GM12892 (cell line): ENCODE measurements around the gene NVL.

ENCODE experiments used
- DNase-seq: peaks from one replicate; pipeline ENCODE4 v3.0.0; 2011; ENCODE audit not compliant: insufficient read length
- FAIRE-seq: peaks from 2 replicates; lab custom pipeline; 2011; peaks lifted over from hg19 to GRCh38; lab: Jason Lieb, UNC
- POLR2A ChIP-seq: IDR thresholded peaks from 2 replicates; pipeline ENCODE4 v1.6.1; 2011; ENCODE audit warnings: low read depth, low read length, control low read depth
- POLR2AphosphoS5 ChIP-seq: IDR thresholded peaks from 2 replicates; pipeline ENCODE4 v1.6.1; 2011; ENCODE audit warnings: low read depth, low read length, control low read depth
- TAF1 ChIP-seq: IDR thresholded peaks from 2 replicates; pipeline ENCODE4 v1.6.1; 2011; ENCODE audit warnings: low read depth, mild to moderate bottlenecking, control low read depth, low read length, borderline replicate concordance

NVL gene

GRCh38 chr1:224196813-224197600 lies 133.0 kb downstream of the NVL start:
- no peak for TF ChIP-seq POLR2A
- TF ChIP-seq POLR2AphosphoS5 = no peak
- no peak for TF ChIP-seq TAF1
- DNase-seq = no peak
- FAIRE-seq = no peak

- FAIRE-seq (no peak), DNase-seq (no peak)
- TF ChIP-seq POLR2A (0 out of 2 replicates have a peak, but pooled peaks have one; percentile 16), TAF1 (no peak), POLR2AphosphoS5 (no peak)
Measured at GRCh38 chr1:224193319-224193966, 136.5 kb downstream of the NVL start.

GRCh38 chr1:224192082-224192788 lies 137.7 kb downstream of the NVL start:
- TF ChIP-seq POLR2A (no peak), TAF1 (no peak), POLR2AphosphoS5 (no peak)
- FAIRE-seq (no peak), DNase-seq (no peak)

GRCh38 chr1:224189561-224189960 lies 140.4 kb downstream of the NVL start:
- FAIRE-seq (no peak), DNase-seq (no peak)
- TF ChIP-seq POLR2A (no peak), TAF1 (no peak), POLR2AphosphoS5 (no peak)

GRCh38 chr1:224188286-224188685 lies 141.7 kb downstream of the NVL start:
- no peak for FAIRE-seq
- TF ChIP-seq POLR2AphosphoS5 = no peak
- TF ChIP-seq TAF1 = no peak
- no peak for TF ChIP-seq POLR2A
- DNase-seq = no peak

GRCh38 chr1:224185208-224185607 lies 144.8 kb downstream of the NVL start:
- FAIRE-seq (no peak), DNase-seq (no peak)
- no peak for TF ChIP-seq POLR2A
- TF ChIP-seq TAF1 = no peak
- TF ChIP-seq POLR2AphosphoS5 = no peak

GRCh38 chr1:224183591-224184312 lies 146.2 kb downstream of the NVL start:
- DNase-seq (peak; percentile 46), FAIRE-seq (peak; percentile 21)
- TF ChIP-seq POLR2A = peak; percentile 63; the same call in 1 of the 2 replicates
- TF ChIP-seq POLR2AphosphoS5 = 0 out of 2 replicates have a peak, but pooled peaks have one; percentile 21
- TF ChIP-seq TAF1 = no peak

GRCh38 chr1:224182866-224183590 lies 146.9 kb downstream of the NVL start, which contains the start of gene DEGS1:
Gene DEGS1, plus strand, starts transcription at chr1:224183240. Its CDS starts 97 bp downstream, at chr1:224183337.
- FAIRE-seq (peak; percentile 50), DNase-seq (peak; percentile 88)
- TF ChIP-seq POLR2AphosphoS5 = peak; percentile 70
- TF ChIP-seq POLR2A = peak; percentile 88; the same call in 1 of the 2 replicates
- TF ChIP-seq TAF1 = peak; percentile 46

- FAIRE-seq (peak; percentile 85), DNase-seq (peak; percentile 41)
- TF ChIP-seq POLR2A (no peak), TAF1 (no peak), POLR2AphosphoS5 (no peak)
Measured at GRCh38 chr1:224182057-224182865, 147.7 kb downstream of the NVL start.

- DNase-seq (no peak), FAIRE-seq (no peak)
- TF ChIP-seq TAF1 (no peak), POLR2A (no peak), POLR2AphosphoS5 (no peak)
Measured at GRCh38 chr1:224181453-224181810, 148.5 kb downstream of the NVL start.
